GM18520 (cell line): ENCODE results near the gene TMEM181.
A peak's percentile ranks its signal among the peaks of the same experiment; 100 is the strongest.
"Not testable (repeated sequence)": the region's sequence is repeated elsewhere in the genome, so short reads cannot be mapped to it uniquely, and the experiment has no call there.

Experiments
- ATAC-seq: cut with Tn5 transposase; IDR thresholded peaks from one replicate; pipeline ENCODE4 v1.9.1; 2021; ENCODE audit not compliant: unreplicated experiment

The TMEM181 gene

DNA sequence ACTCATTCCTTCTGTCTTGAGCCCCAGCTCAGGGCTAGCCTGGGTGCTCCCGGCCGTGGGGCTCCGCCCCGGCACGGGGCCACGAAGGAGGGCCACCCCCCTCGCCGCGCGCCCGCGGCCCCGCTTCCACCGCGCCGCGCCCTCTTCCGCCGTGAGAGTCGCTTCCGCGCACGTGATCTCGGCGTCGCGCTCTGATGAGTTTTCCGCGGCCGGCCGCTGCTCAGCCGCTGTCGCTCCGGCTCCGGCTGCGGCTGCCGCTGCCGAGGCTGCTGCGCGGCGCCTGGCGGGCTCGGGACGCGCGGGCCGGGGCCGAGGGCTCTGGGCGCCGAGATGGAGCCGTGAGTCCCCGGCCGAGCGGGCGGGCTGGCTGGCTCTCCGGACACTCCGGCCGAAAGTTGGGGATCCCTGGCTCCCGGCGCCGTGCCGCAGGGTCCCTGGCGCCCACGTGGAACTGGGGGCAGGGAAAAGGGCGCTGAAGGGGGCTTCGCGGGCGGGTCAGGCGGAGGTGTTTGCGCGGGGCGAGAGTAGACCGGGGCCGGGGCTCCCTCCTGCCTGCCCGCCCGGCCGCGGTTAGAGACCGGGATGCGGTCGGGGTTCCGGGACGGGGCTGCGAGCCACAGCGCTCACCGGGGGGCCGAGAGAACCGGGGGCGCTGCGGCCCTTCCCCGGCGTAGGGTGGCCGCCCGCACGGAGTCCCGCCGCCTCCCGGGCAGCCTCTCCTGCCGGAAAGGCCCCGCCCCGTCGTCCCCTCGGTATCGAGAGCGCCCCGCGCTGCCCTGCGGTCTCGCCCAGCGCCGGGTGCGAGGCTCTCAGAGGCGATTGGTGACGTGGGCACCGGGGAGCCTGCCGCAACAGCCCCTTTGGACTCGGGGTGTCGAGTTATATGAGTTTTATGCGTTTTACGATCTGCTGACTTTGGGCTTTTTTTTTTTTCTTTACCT, at the start of gene TMEM181:
TMEM181 (plus strand) TSS at position 197 of the 941 bp plus-strand sequence; CDS start at position 331, 134 bp downstream.
- peak; percentile 83 for ATAC-seq

DNA sequence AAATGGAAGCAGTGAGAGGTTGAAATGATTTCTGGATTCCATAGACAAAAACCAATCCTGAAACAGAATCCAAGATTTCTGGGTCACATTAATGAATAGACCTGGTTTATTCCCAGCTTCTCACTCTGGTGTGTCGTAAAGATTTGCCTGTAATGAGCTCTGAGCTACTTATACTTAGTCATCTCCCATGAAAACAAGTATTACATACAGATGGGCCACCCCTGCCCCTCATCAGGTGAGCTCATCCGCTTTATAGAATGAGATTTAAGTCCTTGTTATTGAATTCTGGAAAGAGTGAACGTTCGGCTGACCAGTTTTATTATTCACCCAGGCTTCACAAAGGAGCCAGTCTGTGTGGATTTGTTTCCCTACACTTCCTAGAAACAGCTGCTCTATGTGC, 47.1 kb upstream of the TMEM181 start:
- no peak for ATAC-seq

- ATAC-seq: no peak
Measured at GRCh38 chr6:158514176-158514575, 45.7 kb upstream of the TMEM181 start.

DNA sequence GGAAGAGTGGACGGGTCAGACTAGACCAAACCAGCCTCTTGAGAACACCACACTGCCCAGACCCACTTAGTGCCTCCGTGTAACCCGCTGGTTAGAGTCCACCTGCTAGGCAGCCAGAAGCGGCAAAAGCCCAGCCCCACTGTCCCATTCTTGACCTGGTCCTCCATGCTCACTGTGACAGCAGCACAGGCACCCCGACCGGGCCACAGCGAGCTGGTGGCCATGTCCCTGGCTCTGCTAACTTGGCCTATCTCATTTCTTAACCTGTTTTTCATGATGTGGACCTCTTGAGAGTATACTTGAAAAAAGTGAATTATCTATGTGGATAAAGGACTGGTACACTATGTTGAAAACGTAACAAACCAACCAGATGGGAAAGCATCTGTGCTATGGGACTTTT, 44.9 kb upstream of the TMEM181 start:
- ATAC-seq: no peak

GRCh38 chr6:158516098-158516497, 43.8 kb upstream of the TMEM181 start:
- no peak for ATAC-seq

GRCh38 chr6:158517038-158517437, 42.9 kb upstream of the TMEM181 start:
- no peak for ATAC-seq

- ATAC-seq: no peak
Measured at GRCh38 chr6:158517581-158517980, 42.3 kb upstream of the TMEM181 start.

DNA sequence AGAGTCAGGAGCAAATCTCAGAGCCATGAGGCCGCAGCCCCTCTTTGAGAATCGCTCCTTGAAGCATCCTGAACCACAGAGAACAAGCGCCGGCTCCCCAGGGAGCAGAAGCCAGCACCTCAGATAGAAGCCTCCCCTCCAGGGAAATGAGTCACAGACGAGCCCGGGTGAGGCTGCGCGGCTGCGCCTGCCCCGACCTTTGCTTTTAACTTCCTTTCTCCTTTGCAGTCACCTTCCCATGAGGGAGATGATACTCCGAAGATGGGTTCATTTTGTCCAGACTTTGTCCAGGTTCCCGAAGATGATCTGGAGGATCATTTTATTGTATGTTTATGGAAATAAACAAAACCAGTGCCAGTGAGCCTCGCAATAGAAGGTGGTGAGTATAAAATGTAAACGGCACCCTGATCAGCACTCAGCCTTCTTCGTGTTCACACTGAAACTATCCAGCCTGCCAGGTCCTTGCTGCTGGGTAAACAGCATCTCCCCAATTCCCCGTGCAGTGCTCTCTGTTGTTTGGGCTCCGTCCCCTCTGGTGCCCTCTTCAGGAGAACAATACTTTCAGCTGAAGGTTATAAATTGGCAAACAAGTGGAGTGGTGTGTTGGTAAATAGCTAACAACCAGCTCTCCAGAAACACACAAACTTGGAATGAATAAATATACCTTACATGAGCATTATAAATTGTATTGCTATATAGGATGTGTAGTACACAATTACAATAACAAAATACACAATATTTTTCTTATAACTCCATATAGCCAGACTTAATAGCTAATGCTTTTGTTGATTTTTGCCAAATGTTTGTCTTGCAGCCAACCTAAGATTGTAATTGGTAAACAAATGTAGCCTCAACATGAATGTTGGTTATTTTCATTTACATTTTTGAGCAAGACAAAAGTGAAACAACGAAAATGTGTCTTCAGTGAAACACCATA, 41.4 kb upstream of the TMEM181 start:
- peak; percentile 61 for ATAC-seq

- no peak for ATAC-seq
Measured at GRCh38 chr6:158519300-158519699, 40.6 kb upstream of the TMEM181 start.

DNA sequence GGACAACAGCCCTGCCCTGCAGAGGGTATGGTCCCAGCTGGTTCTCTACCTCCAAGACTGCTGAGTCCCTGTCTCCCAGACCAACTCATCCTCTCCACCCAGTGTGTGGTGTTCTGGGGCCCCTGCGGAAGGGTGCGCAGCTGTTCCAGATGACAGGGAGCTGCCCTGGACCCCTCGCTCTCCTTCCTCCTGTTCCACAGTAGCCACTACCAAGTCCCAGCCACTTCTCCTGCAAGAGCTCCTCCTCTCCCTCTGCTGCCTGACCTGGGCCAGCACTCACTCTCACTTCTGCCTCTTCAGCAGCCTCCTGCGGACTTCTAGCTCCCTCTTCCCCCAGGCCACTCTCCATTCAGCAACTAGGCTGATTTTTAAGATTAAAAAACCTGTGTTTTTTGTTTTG, 40.1 kb upstream of the TMEM181 start:
- ATAC-seq: no peak

GRCh38 chr6:158520975-158521374, 38.9 kb upstream of the TMEM181 start:
- not testable (repeated sequence) for ATAC-seq

- no peak for ATAC-seq
Measured at GRCh38 chr6:158521759-158522158, 38.1 kb upstream of the TMEM181 start.

DNA sequence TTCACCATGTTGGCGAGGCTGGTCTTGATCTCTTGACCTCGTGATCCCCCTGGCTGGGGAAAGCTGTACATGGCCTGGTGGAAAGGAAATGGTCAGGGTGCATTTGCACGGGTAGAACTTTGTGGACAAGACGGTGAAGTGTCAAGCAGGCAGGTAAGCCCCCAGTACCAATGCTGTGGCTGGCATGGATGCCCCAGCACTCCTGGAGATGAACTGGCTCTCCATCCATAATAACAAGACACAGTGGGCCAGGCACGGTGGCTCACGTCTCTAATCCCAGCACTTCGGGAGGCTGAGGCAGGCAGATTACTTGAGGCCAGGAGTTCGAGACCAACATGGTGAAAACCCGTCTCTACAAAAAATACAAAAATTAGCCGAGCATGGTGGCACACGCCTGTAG, 37.3 kb upstream of the TMEM181 start:
- ATAC-seq: no peak

DNA sequence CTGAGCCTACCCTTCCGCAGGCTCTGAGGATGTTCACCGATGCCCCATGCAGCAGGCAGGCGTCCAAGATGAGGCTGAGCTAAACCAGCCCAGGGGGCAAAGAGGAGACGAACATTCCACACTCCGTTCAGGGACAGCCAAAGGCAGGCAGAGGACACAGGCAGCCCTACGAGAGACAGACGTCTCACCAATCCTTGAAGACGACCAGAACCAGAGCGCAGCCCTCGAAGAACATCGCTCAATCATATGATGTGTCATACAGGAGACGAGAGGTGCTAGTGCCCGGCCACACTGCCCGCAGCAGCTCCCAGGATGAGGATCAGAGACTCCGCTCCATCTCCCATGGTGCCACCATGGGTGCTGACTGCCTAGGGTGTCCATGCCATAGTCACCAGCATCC, 35.6 kb upstream of the TMEM181 start:
- ATAC-seq: no peak

- not testable (repeated sequence) for ATAC-seq
Measured at GRCh38 chr6:158527858-158528257, 32.0 kb upstream of the TMEM181 start.

GRCh38 chr6:158528826-158529225, 31.1 kb upstream of the TMEM181 start:
- ATAC-seq: no peak

- no peak for ATAC-seq
Measured at GRCh38 chr6:158529629-158530028, 30.3 kb upstream of the TMEM181 start.

- no peak for ATAC-seq
Measured at GRCh38 chr6:158531566-158531965, 28.3 kb upstream of the TMEM181 start.

DNA sequence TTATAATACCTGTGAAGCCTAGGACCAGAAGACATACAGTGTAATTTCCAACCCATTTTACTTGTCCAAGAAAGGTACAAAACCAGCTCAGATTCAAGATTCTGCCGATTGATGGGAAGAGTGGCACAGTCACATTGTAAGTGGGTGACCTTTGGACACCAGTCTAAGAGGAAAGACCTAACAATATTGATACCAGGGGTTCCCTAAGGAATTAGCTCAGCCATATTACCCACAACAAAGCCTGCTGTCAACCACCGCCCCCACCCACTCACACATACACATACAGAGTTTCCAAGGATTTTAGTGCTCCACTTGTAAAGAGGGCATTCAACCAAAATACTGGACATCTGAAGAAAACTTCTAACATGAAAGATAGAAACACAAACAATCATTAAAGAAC, 27.9 kb upstream of the TMEM181 start:
- no peak for ATAC-seq

DNA sequence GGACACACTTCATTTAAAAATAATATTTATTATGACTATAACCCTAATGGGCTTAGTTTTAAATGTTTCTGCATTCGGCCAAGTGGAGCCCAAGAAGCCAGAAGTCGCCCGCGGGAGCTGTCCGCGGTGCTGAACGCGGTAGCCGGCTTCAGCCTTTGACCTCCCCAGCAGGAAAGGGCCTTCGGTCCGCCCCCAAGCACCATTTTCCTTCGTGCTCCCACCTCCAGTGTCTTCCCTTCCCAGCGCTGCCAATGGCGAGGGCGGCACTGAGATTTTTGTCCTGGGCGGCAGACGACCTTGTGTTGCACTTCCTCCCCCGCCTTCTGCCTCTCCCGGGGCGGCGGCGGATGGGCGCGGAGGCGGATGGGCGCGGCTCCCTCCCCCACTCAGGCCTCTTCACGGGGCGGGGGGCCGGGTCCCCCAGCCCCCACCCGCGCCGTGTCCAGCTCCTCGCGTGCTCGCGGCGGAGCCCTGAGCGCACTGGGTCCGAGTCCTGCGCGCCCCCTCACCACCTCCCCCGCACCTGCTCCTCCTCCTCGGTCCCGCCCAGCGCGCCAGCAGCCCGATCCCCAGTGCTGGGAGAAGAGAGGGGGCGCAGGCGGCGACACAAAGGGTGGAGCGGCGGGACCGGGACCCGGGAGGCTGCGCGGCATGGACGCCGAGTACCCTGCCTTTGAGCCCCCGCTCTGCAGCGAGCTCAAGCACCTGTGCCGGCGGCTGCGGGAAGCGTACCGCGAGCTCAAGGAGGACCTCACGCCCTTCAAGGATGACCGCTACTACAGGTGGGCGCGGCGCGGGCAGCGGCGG, 23.6 kb upstream of the TMEM181 start:
- no peak for ATAC-seq
